ENCODE results near the gene CCDC172. TPM values are rescaled to one million over a fixed set of nuclear protein-coding genes. Genes with fewer than 3 reads are reported as not detected.
A peak's percentile ranks its signal among the peaks of the same experiment; 100 is the strongest.

The CCDC172 gene, protein sequence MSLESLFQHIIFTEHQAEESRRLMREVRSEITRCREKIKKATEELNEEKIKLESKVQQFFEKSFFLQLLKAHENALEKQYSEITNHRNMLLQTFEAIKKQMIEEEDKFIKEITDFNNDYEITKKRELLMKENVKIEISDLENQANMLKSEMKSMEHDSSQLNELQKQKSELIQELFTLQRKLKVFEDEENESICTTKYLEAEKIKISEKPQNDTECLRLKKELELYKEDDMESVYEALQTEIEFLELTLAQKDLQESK
- not detected for total RNA-seq (2013)
- not detected for polyA plus RNA-seq
- polyA minus RNA-seq, result not detected in 2 replicates
- total RNA-seq, result 0 to 1.0 (median 0) reads per million in 11 experiments

DNA sequence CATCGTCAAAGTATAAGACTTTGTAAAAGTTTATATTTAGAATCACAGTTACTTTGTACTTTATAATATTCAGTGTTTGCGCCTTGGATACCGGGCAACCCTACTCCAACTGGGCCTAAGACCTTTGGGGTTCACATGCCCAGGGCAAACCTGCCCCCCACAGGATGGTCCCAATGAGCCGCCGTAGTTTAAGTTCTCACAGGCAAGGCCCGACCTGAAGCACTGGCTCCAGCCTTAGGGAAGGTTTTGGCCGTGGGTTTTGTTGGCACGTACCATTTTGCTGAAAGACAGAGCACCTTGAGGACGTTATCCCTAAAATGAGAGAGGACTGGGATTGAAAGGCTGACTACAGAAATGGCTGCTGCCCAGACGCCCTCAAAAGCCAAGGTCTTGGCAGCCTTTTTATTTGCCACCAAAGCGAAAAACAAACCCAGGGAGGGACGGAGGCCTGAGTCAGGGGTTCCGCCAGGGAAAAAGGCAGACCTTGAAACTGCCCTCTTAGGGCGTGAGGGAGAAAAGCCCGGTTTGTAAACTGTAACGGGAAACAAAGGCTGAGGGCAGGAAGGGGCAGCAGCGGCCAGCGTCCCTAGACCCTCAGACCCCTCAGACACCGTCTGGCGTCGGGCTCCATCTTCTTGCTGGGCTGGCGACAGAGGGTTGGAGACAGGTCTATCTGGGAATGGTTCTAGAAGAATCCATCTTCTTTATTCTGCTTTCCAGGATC is at the start of gene CCDC172:
CCDC172 (plus strand) TSS at position 222 of the 724 bp plus-strand sequence. CDS start 564 bp downstream, outside the sequence.
- H3K27ac ChIP-seq (ENCODE audit: low read depth in 1 of 2, low read length in 2 of 2), result no peak within 1 kb of the TSS
- Mint-ChIP-seq H3K4me1 (no peaks in the 10 kb centered on the region), H3K36me3 (no peaks in the 10 kb centered on the region), H3K27me3 (ENCODE audit: low read depth in 3 of 3) (peaks cover 7 to 10% (median 8%) of the 10 kb centered on the region in 3 donors), H3K27ac (no peak within 1 kb of the TSS), H3K4me3 (peak within 1 kb of the TSS in 1 of 2 donors; percentile 48), H3K9me3 (peaks cover 0 to 3% (median 0%) of the 10 kb centered on the region in 7 donors)
- WGBS (ENCODE audit: insufficient coverage), result 88% methylated on average over 12 of the region's 22 CpGs
- H3K9me3 ChIP-seq (replicated peaks in 1 of 2; ENCODE audit: control insufficient read depth in 1 of 2, insufficient read depth in 1 of 2, low read length in 2 of 2), result no peaks in the 10 kb centered on the region
- H3K79me2 ChIP-seq (ENCODE audit: insufficient read depth, low read length), result no peaks in the 10 kb centered on the region
- no peak within 1 kb of the TSS for H3K9ac ChIP-seq (ENCODE audit: insufficient read depth, low read length, poor library complexity, severe bottlenecking)
- intact Hi-C loops (cut with micrococcal nuclease), result no loop called here
- H2AFZ ChIP-seq (ENCODE audit: insufficient read depth, low read depth, low read length, poor library complexity, severe bottlenecking), result no peak within 1 kb of the TSS
- no peaks in the 10 kb centered on the region for H3K27me3 ChIP-seq (ENCODE audit: control insufficient read depth in 2 of 2, insufficient read depth in 2 of 2, low read length in 2 of 2)
- no peaks in the 10 kb centered on the region for H3K36me3 ChIP-seq (replicated peaks in 1 of 2; ENCODE audit: control insufficient read depth in 1 of 2, insufficient read depth in 2 of 2, low read length in 2 of 2)
- H4K20me1 ChIP-seq (ENCODE audit: insufficient read depth, low read length), result no peaks in the 10 kb centered on the region
- no peak within 1 kb of the TSS for H3K4me3 ChIP-seq (replicated peaks in 1 of 3; ENCODE audit: low read depth in 2 of 3, low read length in 3 of 3)
- no peaks in the 10 kb centered on the region for H3K4me1 ChIP-seq (ENCODE audit: control insufficient read depth in 1 of 2, insufficient read depth in 2 of 2, low read length in 2 of 2)
- TF ChIP-seq, protein P1, sequence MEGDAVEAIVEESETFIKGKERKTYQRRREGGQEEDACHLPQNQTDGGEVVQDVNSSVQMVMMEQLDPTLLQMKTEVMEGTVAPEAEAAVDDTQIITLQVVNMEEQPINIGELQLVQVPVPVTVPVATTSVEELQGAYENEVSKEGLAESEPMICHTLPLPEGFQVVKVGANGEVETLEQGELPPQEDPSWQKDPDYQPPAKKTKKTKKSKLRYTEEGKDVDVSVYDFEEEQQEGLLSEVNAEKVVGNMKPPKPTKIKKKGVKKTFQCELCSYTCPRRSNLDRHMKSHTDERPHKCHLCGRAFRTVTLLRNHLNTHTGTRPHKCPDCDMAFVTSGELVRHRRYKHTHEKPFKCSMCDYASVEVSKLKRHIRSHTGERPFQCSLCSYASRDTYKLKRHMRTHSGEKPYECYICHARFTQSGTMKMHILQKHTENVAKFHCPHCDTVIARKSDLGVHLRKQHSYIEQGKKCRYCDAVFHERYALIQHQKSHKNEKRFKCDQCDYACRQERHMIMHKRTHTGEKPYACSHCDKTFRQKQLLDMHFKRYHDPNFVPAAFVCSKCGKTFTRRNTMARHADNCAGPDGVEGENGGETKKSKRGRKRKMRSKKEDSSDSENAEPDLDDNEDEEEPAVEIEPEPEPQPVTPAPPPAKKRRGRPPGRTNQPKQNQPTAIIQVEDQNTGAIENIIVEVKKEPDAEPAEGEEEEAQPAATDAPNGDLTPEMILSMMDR (IDR thresholded peaks at IDR 0.05), result no peak
- DNase-seq, result no peak
- H3K4me2 ChIP-seq (replicated peaks; ENCODE audit: extremely low read depth, low read length, poor library complexity, severe bottlenecking), result no peak within 1 kb of the TSS

DNA sequence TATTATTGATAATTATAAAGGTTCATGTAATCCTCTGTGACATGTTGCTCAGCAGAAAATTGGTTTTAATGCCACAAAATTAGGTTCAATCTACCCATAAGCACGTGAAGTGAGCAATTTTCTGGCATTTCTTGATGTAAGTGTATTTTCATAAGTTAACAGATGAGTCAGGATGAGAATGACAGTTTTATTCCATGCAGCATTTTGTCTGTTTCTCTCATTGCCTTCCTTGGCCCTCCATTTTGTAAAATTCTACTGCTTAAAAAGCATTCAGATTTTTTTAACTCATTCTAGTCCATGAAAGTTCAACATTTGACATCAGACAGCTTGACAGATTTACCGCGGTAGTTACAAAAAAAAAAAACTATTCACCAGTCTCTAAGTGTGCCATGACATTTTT is 47.3 kb upstream of the CCDC172 start:
- Histone ChIP-seq H2AFZ (ENCODE audit: insufficient read depth, low read depth, low read length, poor library complexity, severe bottlenecking) (no peak overlapping the region), H4K20me1 (ENCODE audit: insufficient read depth, low read length) (no peaks in the 10 kb centered on the region), H3K4me1 (ENCODE audit: control insufficient read depth in 1 of 2, insufficient read depth in 2 of 2, low read length in 2 of 2) (peaks cover 0 to 6% of the 10 kb centered on the region in 2 donors), H3K4me2 (replicated peaks; ENCODE audit: extremely low read depth, low read length, poor library complexity, severe bottlenecking) (no peak overlapping the region), H3K9me3 (replicated peaks in 1 of 2; ENCODE audit: control insufficient read depth in 1 of 2, insufficient read depth in 1 of 2, low read length in 2 of 2) (peaks cover 0 to 10% of the 10 kb centered on the region in 2 donors), H3K27ac (ENCODE audit: low read depth in 1 of 2, low read length in 2 of 2) (no peak overlapping the region), H3K4me3 (replicated peaks in 1 of 3; ENCODE audit: low read depth in 2 of 3, low read length in 3 of 3) (no peak overlapping the region), H3K27me3 (ENCODE audit: control insufficient read depth in 2 of 2, insufficient read depth in 2 of 2, low read length in 2 of 2) (peaks cover 40 to 61% of the 10 kb centered on the region in 2 donors), H3K36me3 (replicated peaks in 1 of 2; ENCODE audit: control insufficient read depth in 1 of 2, insufficient read depth in 2 of 2, low read length in 2 of 2) (no peaks in the 10 kb centered on the region), H3K9ac (ENCODE audit: insufficient read depth, low read length, poor library complexity, severe bottlenecking) (no peak overlapping the region), H3K79me2 (ENCODE audit: insufficient read depth, low read length) (no peaks in the 10 kb centered on the region)
- Mint-ChIP-seq H3K4me3 (peak overlapping the region in 1 of 2 donors; percentile 32), H3K36me3 (peaks cover 0 to 6% of the 10 kb centered on the region in 2 donors), H3K9me3 (peaks cover 0 to 14% (median 2%) of the 10 kb centered on the region in 7 donors), H3K27ac (no peak overlapping the region), H3K4me1 (peaks cover 9% of the 10 kb centered on the region), H3K27me3 (ENCODE audit: low read depth in 3 of 3) (peaks cover 43 to 56% (median 48%) of the 10 kb centered on the region in 3 donors)
- intact Hi-C loops (cut with micrococcal nuclease), result no loop called here
- no peak for DNase-seq
- TF ChIP-seq, protein P1 (IDR thresholded peaks at IDR 0.05), result no peak
- WGBS (ENCODE audit: insufficient coverage), result 92% methylated on average over 2 of the region's 3 CpGs

All from CD14-positive monocyte (primary cell).